Measurements from ENCODE around the gene IQSEC3.

DNA sequence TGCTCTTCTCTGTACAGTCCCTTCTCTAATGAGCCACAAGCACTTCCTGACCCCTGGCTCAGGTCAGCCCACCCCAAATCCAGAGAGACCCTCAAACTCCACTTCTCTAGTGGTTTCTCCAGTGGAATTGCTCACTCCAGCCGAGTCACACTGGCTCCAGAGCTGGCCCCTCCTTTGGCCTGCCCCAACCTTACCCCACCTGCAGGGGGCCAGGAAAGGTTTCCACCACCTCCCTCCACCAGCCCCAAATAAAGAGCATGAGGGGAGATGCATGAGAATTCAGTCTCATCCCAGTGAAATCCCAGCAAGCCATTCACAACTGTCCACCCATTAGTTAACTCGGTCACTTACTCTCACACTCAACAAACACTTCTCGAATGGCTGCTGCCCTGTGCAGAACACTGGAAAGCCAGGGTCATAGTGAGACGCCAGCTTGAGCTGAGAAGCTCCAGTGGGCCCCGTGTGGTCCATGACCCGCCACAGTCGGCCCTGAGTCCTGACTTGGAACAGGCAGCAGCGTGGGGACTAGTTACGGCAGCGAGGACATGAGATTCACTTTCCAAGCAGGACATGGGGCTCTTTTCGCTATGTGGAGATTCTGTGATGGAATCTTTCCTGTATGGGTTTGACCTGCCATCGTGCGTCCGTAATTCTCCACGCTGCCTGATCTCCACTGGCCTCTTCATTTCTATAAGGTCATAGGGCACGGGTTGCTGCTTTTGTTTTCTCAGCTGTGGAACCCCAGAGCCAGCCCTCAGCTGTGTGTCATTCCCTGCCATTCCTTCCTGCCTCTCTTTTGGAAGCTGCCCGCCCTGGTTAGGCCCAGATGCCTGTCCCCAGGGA, 103.2 kb downstream of the IQSEC3 start:
- no peak for TF ChIP-seq EZH2phosphoT487 (IDR thresholded peaks at IDR 0.05; ENCODE audit: borderline replicate concordance)
- TF ChIP-seq, protein P1, sequence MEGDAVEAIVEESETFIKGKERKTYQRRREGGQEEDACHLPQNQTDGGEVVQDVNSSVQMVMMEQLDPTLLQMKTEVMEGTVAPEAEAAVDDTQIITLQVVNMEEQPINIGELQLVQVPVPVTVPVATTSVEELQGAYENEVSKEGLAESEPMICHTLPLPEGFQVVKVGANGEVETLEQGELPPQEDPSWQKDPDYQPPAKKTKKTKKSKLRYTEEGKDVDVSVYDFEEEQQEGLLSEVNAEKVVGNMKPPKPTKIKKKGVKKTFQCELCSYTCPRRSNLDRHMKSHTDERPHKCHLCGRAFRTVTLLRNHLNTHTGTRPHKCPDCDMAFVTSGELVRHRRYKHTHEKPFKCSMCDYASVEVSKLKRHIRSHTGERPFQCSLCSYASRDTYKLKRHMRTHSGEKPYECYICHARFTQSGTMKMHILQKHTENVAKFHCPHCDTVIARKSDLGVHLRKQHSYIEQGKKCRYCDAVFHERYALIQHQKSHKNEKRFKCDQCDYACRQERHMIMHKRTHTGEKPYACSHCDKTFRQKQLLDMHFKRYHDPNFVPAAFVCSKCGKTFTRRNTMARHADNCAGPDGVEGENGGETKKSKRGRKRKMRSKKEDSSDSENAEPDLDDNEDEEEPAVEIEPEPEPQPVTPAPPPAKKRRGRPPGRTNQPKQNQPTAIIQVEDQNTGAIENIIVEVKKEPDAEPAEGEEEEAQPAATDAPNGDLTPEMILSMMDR (conservative IDR thresholded peaks at IDR 0.05; ENCODE audit: low read length) = peak; percentile 63

Data from Loucy (cell line).